Measurements from ENCODE around the gene ARHGAP45. TPM values are rescaled to one million over a fixed set of nuclear protein-coding genes. Genes with fewer than 3 reads are reported as not detected.
"Not testable (repeated sequence)": the region's sequence is repeated elsewhere in the genome, so short reads cannot be mapped to it uniquely, and the experiment has no call there.

ARHGAP45 gene
- total and polyA plus RNA-seq, 8 donors: 5.1 to 21.6 (median 11.2) TPM

DNA sequence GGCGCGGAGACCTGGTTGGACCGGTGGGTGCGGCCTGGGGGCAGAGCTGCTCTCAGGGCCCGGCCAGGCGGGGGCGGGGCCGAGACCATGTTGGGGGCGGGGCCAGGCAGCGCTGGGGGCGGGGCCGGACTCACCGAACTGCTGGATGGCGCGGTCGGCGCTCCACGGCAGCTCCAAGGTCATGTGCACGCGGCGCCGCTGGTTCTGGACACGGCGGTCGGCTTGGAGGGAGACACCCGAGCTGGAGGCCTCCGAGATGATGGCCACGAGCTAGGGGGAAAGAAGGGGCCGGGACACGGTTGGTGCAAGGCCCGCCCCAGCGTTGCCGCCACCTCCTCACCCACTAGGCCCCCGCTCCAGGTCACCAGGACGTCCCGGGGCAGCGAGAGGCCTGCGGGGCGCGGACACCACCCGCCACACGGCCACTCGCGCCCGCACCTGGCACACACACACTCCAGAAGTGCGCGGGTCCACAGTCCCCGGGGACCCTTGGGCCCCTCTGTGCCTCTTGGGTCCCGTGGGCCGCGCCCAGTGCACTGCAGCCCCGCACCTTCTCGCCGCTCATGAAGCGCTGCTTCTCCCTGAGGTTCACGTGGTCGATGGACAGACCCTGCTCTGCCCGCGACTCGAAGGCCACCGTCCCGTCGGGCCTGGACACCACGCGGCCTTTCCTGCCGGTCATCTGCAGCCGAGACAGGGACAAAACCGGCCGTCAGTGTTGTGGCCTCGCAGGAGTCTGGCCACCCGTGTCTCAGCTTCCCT is 45.5 kb downstream of the ARHGAP45 start:
- DNase-seq (peak in 2 of 6 donors; percentile 72 to 84), FAIRE-seq (no peak), ATAC-seq (peak; percentile 6 to 30 (median 18))
- Histone ChIP-seq H3K9me3 (no peaks in the 10 kb centered on the region), H3K4me3 (no peak overlapping the region), H3K36me3 (peaks cover 0 to 32% (median 12%) of the 10 kb centered on the region in 3 donors), H3K27me3 (no peaks in the 10 kb centered on the region), H3K27ac (no peak overlapping the region), H3K4me1 (peaks cover 0 to 7% (median 6%) of the 10 kb centered on the region in 3 donors)
- WGBS, 2 donors: 69% methylated on average over 49 to 71 of the region's 71 CpGs
- TF ChIP-seq, protein P1, sequence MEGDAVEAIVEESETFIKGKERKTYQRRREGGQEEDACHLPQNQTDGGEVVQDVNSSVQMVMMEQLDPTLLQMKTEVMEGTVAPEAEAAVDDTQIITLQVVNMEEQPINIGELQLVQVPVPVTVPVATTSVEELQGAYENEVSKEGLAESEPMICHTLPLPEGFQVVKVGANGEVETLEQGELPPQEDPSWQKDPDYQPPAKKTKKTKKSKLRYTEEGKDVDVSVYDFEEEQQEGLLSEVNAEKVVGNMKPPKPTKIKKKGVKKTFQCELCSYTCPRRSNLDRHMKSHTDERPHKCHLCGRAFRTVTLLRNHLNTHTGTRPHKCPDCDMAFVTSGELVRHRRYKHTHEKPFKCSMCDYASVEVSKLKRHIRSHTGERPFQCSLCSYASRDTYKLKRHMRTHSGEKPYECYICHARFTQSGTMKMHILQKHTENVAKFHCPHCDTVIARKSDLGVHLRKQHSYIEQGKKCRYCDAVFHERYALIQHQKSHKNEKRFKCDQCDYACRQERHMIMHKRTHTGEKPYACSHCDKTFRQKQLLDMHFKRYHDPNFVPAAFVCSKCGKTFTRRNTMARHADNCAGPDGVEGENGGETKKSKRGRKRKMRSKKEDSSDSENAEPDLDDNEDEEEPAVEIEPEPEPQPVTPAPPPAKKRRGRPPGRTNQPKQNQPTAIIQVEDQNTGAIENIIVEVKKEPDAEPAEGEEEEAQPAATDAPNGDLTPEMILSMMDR (IDR thresholded peaks at IDR 0.05): no peak
- intact Hi-C loops (cut with DNase I): loop anchor here in 1 of 3 donors (5.0 kb wide), 1 partner anchor 80 kb away; no protein-coding TSS in a partner anchor

DNA sequence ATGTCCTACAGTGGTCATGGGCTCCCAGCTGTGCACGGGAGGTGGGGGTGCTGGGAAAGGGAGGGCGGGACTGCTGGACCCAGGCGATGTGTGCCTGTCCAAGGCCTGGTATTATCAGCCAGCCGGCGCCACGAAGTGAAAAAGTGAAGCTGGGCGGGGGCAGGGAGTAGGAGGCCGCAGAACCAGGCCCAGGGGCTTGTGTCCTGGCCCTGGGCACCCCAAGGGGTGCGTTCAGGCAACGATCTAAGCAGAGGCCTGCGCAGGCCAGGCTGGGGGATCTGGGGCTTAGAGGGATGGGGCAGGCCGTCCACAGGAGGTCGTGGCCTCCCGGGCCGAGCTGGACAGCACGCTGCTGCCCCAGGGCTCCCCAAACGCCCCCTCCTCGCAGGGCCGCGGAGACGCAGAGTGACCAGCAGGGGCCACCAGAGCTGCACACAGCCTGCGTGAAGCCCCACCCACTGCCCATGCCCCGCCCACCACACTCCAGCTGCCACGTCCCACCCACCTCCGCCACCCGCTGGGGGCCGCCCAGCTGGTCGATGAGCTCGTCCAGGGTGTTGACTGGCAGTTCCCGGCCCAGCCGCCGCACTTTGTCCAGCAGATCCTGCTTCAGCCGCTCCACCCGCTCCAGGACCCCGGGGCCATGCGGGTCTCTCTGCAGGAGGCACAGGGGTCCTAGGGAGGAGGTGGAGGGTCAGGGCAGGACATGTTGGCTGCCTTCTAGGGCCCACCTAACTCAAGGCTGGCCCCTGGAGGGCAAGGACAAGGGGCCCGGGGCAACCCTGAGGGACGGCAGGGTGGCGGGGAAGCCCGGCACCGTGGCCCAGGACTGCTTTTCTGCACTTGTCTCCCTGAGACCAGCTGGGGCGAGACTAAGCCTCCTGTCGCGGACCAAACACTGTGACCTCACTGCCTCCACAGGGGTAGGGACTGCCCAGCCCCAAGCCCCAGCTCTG is 46.3 kb downstream of the ARHGAP45 start:
- peak; percentile 85 to 94 (median 92) for ATAC-seq
- FAIRE-seq: no peak
- WGBS, 2 donors: 28% methylated on average over 37 to 44 of the region's 44 CpGs
- Histone ChIP-seq H3K27me3 (no peaks in the 10 kb centered on the region), H3K36me3 (peaks cover 0 to 31% (median 14%) of the 10 kb centered on the region in 3 donors), H3K27ac (peak overlapping the region in 3 of 4 donors; percentile 18 to 69 (median 41)), H3K4me1 (peaks cover 0 to 7% (median 6%) of the 10 kb centered on the region in 3 donors), H3K4me3 (no peak overlapping the region), H3K9me3 (no peaks in the 10 kb centered on the region)
- intact Hi-C loops (cut with DNase I): loop anchor here in 1 of 3 donors (5.0 kb wide), 1 partner anchor 79 kb away; no protein-coding TSS in a partner anchor
- TF ChIP-seq, protein P1 (IDR thresholded peaks at IDR 0.05): peak; percentile 66 to 90 (median 84)
- DNase-seq: peak; percentile 95 to 98 (median 96)

DNA sequence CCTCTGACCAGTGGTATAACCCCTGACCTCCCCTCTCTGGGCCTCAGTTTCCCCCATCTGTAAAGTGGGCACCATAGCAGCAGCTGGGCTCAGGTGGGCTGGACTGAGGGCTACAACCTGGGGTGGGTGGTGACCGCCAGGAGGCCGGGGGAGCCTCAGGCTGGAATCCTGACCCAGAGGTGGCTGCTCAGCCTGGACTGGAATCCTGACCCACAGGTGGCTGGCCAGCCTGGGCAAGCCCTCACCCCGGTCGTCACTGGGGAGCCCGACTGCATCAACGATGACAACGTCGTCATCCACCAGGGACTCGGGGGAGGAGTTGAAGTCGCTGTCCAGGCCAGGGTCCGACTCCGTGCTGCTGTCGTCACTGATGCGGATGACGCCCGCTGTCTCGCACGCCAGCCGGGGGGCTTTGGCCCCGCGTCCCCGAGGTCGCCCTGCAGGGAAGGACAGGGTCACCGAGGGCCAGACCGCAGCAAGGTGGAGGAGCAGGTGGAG is 47.1 kb downstream of the ARHGAP45 start:
- Histone ChIP-seq H3K4me3 (no peak overlapping the region), H3K27me3 (no peaks in the 10 kb centered on the region), H3K9me3 (no peaks in the 10 kb centered on the region), H3K27ac (peak overlapping the region in 3 of 4 donors; percentile 18 to 69 (median 41)), H3K36me3 (peaks cover 0 to 34% (median 16%) of the 10 kb centered on the region in 3 donors), H3K4me1 (peaks cover 0 to 7% (median 6%) of the 10 kb centered on the region in 3 donors)
- intact Hi-C loops (cut with DNase I): loop anchor here in 1 of 3 donors (5.0 kb wide), 1 partner anchor 78 kb away; no protein-coding TSS in a partner anchor
- TF ChIP-seq, protein P1 (IDR thresholded peaks at IDR 0.05): no peak
- FAIRE-seq: no peak
- 92 to 94% methylated on average over 25 of the region's 25 CpGs for WGBS, 2 donors
- ATAC-seq: no peak
- DNase-seq: peak in 3 of 6 donors; percentile 55 to 83 (median 61)

DNA sequence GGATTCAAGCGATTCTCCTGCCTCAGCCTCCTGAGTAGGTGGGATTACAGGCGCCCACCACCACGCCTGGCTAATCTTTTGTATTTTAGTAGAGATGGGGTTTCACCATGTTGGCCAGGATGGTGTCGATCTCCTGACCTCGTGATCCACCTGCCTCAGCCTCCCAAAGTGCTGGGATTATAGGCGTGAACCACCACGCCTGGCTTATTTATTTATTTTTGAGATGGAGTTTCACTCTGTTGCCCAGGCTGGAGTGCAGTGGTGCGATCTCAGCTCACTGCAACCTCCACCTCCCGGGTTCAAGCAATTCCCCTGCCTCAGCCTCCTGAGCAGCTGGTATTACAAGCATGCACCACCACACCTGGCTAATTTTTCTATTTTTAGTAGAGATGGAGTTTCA is 47.8 kb downstream of the ARHGAP45 start:
- H3K9me3 ChIP-seq, DNase-seq, H3K4me3 ChIP-seq, H3K27me3 ChIP-seq, FAIRE-seq, H3K4me1 ChIP-seq, ATAC-seq, H3K27ac ChIP-seq: not testable (repeated sequence)
- intact Hi-C loops (cut with DNase I): loop anchor here in 2 of 3 donors (5.0 kb wide), 2 partner anchors 73 to 78 kb away; no protein-coding TSS in a partner anchor
- 90 to 97% methylated on average over 9 of the region's 9 CpGs for WGBS, 2 donors
- H3K36me3 ChIP-seq: peaks cover 2 to 41% (median 23%) of the 10 kb centered on the region in 3 donors
